HG02870 (cell line): ENCODE results near the gene TNFRSF9.
"Not testable (repeated sequence)": the region's sequence is repeated elsewhere in the genome, so short reads cannot be mapped to it uniquely, and the experiment has no call there.

Experiments used
- ATAC-seq: cut with Tn5 transposase; IDR thresholded peaks from one replicate; pipeline ENCODE4 v1.9.1; 2021; ENCODE audit warnings: mild to moderate bottlenecking, moderate library complexity; ENCODE audit not compliant: unreplicated experiment

Gene TNFRSF9

GRCh38 chr1:7940745-7941436 lies at the start of gene TNFRSF9:
Gene TNFRSF9, minus strand, starts transcription at chr1:7940839. Its CDS starts 845 bp downstream, at chr1:7939994.
- ATAC-seq = no peak

- ATAC-seq = no peak
Observed at GRCh38 chr1:7989762-7990428, 49.3 kb upstream of the TNFRSF9 start.

GRCh38 chr1:7988576-7988975 lies 47.9 kb upstream of the TNFRSF9 start:
- ATAC-seq = no peak

- no peak for ATAC-seq
Observed at GRCh38 chr1:7987528-7987927, 46.9 kb upstream of the TNFRSF9 start.

DNA sequence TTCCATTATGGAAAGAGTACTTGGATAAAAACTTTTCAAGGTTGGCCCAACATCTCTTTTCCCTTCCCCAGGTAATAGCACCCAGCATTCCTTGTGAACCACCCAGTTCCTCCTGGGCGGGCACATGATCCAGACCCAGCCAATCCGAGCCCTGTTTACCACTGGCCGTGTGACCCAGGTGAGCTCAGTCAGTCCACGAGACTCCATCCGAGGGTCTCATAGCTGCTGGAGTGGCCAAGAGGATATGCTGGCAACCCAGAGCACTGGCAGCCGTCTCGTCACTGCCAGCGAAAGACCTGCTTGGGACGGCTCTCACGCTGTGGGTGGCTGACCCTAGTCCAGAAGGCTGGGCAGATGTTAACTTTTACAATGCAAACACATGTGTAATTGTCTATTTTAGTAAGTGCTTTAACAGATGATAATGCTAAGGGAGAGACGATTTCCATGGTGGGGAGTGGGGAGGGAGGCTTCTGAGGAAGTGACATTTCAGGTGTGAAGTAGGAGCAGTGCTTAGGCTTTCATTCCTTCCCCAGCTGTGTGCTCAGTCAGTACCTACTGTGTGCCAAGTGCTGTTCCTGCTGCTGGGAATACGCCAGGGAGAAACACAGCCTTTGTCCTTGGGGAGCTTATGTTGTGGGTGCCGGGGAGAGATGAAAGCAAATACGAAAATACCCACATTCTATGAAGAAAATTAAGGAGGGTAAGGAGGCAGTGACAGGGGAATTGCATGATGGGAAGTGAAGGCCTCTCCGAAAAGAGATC lies 45.4 kb upstream of the TNFRSF9 start:
- no peak for ATAC-seq

DNA sequence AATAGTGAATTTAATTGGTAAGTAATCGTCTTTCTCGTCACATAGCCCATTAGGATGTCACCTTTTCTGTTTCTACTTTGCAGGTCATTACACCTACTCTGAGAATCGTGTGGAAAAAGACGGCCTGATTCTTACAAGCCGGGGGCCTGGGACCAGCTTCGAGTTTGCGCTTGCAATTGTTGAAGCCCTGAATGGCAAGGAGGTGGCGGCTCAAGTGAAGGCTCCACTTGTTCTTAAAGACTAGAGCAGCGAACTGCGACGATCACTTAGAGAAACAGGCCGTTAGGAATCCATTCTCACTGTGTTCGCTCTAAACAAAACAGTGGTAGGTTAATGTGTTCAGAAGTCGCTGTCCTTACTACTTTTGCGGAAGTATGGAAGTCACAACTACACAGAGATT lies 44.2 kb upstream of the TNFRSF9 start:
- ATAC-seq = no peak

- no peak for ATAC-seq
Observed at GRCh38 chr1:7983086-7983778, 42.6 kb upstream of the TNFRSF9 start.

GRCh38 chr1:7980984-7981383 lies 40.3 kb upstream of the TNFRSF9 start:
- ATAC-seq = no peak

- ATAC-seq = no peak
Observed at GRCh38 chr1:7975212-7975865, 34.7 kb upstream of the TNFRSF9 start.

GRCh38 chr1:7973086-7973485 lies 32.4 kb upstream of the TNFRSF9 start:
- no peak for ATAC-seq

DNA sequence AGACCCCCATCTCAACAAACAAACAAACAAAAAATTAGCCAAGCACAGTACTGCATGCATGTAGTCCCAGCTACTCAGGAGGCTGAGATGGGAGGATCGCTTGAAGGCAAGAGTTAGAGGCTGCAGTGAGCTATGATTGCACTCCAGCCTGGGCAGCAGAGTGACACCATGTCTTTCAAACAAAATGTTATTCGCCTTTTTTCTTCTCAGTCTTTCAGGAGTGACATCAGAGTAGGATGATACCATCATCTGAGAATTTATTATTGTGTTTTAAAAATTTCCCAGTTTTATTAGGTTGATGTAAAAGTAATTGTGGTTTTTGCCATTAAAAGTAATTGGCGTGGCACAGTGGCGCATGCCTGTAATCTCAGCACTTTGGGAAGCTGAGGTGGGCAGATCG lies 31.6 kb upstream of the TNFRSF9 start:
- ATAC-seq = no peak

GRCh38 chr1:7971024-7971423 lies 30.4 kb upstream of the TNFRSF9 start:
- no peak for ATAC-seq

DNA sequence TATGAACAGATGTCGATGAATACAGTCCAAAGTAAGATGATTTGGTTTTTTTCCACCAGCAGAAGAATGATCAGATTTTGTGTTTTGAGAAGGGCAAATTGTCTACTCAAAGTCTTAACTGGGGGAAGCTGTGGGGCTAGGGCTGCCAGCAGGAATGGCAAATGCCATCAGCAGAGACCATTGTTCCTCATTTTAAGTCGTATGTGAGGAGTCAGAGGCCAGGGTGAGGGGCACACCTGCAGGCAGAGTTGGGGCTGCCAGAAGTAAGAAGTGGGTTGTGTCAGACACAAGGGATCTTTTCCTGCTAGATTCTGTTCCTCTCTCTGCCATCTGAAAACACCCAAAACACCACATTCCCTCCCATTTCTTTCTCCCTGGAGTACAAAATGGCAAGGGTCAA lies 29.6 kb upstream of the TNFRSF9 start:
- no peak for ATAC-seq

GRCh38 chr1:7967651-7968050 lies 27.0 kb upstream of the TNFRSF9 start:
- no peak for ATAC-seq

GRCh38 chr1:7967196-7967595 lies 26.6 kb upstream of the TNFRSF9 start:
- ATAC-seq = no peak

GRCh38 chr1:7964476-7964875 lies 23.8 kb upstream of the TNFRSF9 start:
- no peak for ATAC-seq

GRCh38 chr1:7963841-7964240 lies 23.2 kb upstream of the TNFRSF9 start:
- not testable (repeated sequence) for ATAC-seq

DNA sequence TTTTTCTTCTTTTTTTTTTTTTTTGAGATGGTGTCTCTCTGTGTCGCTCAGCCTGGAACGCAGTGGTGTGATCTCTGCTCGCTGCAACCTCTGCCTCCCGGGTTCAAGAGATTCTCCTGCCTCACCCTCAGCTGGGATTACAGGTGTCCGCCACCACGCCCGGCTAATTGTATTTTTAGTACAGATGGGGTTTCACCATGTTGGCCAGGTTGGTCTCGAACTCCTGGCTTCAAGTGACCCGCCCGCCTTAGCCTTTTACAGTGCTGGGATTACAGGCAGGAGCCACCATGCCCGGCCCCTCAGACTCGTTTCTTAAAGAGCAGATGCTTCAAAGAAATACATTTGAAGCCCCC lies 22.7 kb upstream of the TNFRSF9 start:
- not testable (repeated sequence) for ATAC-seq

DNA sequence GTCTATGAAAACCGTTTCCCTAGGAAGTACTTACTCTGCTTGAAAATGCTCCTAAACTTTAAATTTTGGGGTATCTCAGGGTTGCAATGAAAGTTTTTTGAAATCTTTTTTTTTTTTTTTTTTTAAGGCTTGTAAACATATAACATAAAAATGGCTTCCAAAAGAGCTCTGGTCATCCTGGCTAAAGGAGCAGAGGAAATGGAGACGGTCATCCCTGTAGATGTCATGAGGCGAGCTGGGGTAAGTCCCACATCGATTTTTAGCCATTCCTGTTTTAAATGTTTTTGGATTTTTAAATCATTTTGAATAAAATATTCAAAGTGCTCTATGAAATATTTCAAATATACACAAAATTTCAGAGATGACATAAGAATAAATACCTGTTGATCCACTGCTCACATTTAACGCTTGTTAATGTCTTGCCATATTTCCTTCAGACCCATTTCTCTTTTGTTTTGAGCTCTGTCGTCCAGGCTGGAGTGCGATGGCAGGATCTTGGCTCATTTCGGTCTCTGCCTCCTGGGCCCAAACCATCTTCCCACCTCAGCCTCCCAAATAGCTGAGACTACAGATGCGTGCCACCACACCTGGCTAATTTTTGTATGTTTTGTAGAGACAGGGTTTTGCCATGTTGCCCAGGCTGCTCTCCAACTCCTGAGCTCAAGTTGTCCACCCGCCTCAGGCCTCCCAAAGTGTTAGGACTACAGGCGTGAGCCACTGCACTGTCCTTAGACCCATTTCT lies 22.2 kb upstream of the TNFRSF9 start:
- no peak for ATAC-seq

DNA sequence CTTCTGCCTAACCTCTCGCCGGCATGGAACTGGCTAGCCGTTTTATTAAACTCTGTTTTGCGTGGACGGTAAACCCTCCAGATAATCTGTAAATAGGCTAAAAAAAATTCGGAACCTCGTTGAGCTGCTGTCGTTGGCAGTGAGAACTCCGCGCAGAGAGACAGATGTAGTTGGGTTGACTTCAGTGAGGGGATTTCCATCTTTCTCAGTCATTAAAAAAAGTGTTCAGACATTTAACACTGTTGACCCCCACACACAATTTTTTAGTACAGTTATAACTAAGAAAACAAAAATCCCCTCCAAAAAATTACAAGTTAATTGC lies 21.3 kb upstream of the TNFRSF9 start:
- ATAC-seq = peak; percentile 5
